ENCODE measurements around the gene SLC2A4.

The SLC2A4 gene

GRCh38 chr17:7248796-7249195 lies 32.7 kb upstream of the SLC2A4 start:
- no peak for DNase-seq (ENCODE audit: low read depth)

GRCh38 chr17:7249214-7249613 lies 32.3 kb upstream of the SLC2A4 start:
- DNase-seq (ENCODE audit: low read depth): no peak

- DNase-seq (ENCODE audit: low read depth): no peak
These were observed 31.7 kb upstream of the SLC2A4 start for GRCh38 chr17:7249830-7250229.

- DNase-seq (ENCODE audit: low read depth): no peak
These were observed 30.6 kb upstream of the SLC2A4 start for GRCh38 chr17:7250695-7251627.

- peak; percentile 99 for DNase-seq (ENCODE audit: low read depth)
These were observed 29.8 kb upstream of the SLC2A4 start, which contains the start of gene CTDNEP1 for GRCh38 chr17:7251661-7252175. TSS of gene CTDNEP1 (minus strand) at chr17:7251734. CDS start at chr17:7251296, 438 bp downstream.

GRCh38 chr17:7252176-7253043 lies 29.1 kb upstream of the SLC2A4 start, which contains the start of gene ELP5:
TSS of gene ELP5 (plus strand) at chr17:7252215. CDS start at chr17:7252551, 336 bp downstream.
- DNase-seq (ENCODE audit: low read depth): peak; percentile 90

GRCh38 chr17:7253082-7253481 lies 28.4 kb upstream of the SLC2A4 start:
- DNase-seq (ENCODE audit: low read depth): no peak

- no peak for DNase-seq (ENCODE audit: low read depth)
These were observed 27.0 kb upstream of the SLC2A4 start for GRCh38 chr17:7254511-7254910.

- no peak for DNase-seq (ENCODE audit: low read depth)
These were observed 24.6 kb upstream of the SLC2A4 start for GRCh38 chr17:7256766-7257456.

- DNase-seq (ENCODE audit: low read depth): no peak
These were observed 22.6 kb upstream of the SLC2A4 start for GRCh38 chr17:7258731-7259554.

GRCh38 chr17:7259555-7259889 lies 22.0 kb upstream of the SLC2A4 start:
- DNase-seq (ENCODE audit: low read depth): no peak

- no peak for DNase-seq (ENCODE audit: low read depth)
These were observed 21.4 kb upstream of the SLC2A4 start for GRCh38 chr17:7260151-7260550.

GRCh38 chr17:7260651-7261378 lies 20.7 kb upstream of the SLC2A4 start:
- no peak for DNase-seq (ENCODE audit: low read depth)

GRCh38 chr17:7261379-7262191 lies 19.9 kb upstream of the SLC2A4 start:
- DNase-seq (ENCODE audit: low read depth): no peak

- no peak for DNase-seq (ENCODE audit: low read depth)
These were observed 19.2 kb upstream of the SLC2A4 start, which contains the start of gene CLDN7 for GRCh38 chr17:7262192-7262934. TSS of gene CLDN7 (minus strand) at chr17:7262478. CDS start at chr17:7262043, 435 bp downstream.

GRCh38 chr17:7262935-7263800 lies 18.4 kb upstream of the SLC2A4 start:
- DNase-seq (ENCODE audit: low read depth): no peak

- no peak for DNase-seq (ENCODE audit: low read depth)
These were observed 17.8 kb upstream of the SLC2A4 start for GRCh38 chr17:7263801-7264078.

GRCh38 chr17:7266784-7267183 lies 14.7 kb upstream of the SLC2A4 start:
- DNase-seq (ENCODE audit: low read depth): no peak
